HCT116 (cell line): ENCODE results near the gene HBG2.

Experiments used
- RAD21 ChIP-seq: IDR thresholded peaks from 2 replicates; pipeline ENCODE4 v1.6.1; 2012; ENCODE audit warnings: low read depth, mild to moderate bottlenecking
- SP1 ChIP-seq: IDR thresholded peaks from 2 replicates; pipeline ENCODE4 v1.6.1; 2012; ENCODE audit warnings: low read depth
- TF ChIP-seq, protein P1 (sequence below), 3 experiments: fragments of 200-600 bp in 1 of 3; sonication (generic) in 1 of 3; IDR thresholded peaks in 2 of 3; conservative IDR thresholded peaks in 1 of 3; 2 replicates each; pipeline ENCODE4 v1.5.1; 2012 to 2017; ENCODE audit warnings: low read depth in 2 of 3, low read length in 2 of 3, antibody characterized with exemption in 1 of 3, borderline replicate concordance in 1 of 3, control low read depth in 1 of 3, mild to moderate bottlenecking in 1 of 3, mixed read lengths in 1 of 3, mixed run types in 1 of 3, moderate library complexity in 1 of 3; ENCODE audit not compliant: insufficient read depth in 1 of 3

DNA sequence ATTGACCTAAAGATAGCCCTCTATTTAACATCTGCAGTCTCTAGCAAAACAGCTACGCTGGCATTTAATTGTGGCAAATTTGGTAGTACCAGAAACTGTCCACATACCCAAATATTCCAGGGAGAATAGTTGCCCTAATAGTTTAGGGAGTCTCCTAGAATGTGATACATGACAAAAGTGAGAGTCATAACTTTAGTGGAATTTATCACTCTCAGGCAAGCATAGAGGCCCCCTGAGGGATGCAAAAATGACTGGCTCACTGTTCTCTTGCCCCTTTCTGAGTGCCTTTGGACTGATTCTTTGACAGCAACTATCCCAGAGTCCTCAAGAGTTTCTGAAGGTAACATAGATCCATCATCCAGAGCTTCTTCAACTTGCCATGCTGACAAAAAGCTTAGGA lies 49.5 kb upstream of the HBG2 start:
- TF ChIP-seq, protein P1, sequence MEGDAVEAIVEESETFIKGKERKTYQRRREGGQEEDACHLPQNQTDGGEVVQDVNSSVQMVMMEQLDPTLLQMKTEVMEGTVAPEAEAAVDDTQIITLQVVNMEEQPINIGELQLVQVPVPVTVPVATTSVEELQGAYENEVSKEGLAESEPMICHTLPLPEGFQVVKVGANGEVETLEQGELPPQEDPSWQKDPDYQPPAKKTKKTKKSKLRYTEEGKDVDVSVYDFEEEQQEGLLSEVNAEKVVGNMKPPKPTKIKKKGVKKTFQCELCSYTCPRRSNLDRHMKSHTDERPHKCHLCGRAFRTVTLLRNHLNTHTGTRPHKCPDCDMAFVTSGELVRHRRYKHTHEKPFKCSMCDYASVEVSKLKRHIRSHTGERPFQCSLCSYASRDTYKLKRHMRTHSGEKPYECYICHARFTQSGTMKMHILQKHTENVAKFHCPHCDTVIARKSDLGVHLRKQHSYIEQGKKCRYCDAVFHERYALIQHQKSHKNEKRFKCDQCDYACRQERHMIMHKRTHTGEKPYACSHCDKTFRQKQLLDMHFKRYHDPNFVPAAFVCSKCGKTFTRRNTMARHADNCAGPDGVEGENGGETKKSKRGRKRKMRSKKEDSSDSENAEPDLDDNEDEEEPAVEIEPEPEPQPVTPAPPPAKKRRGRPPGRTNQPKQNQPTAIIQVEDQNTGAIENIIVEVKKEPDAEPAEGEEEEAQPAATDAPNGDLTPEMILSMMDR (IDR thresholded peaks at IDR 0.05 in 2 of 3, conservative IDR thresholded peaks at IDR 0.05 in 1 of 3; ENCODE audit: borderline replicate concordance in 1 of 3, insufficient read depth in 1 of 3, low read depth in 2 of 3, low read length in 2 of 3): no peak
- TF ChIP-seq SP1: no peak
- TF ChIP-seq RAD21: no peak
